H1 (cell line): Measurements from ENCODE around the gene SIPA1L3. TPM values are rescaled to one million over a fixed set of nuclear protein-coding genes. Genes with fewer than 3 reads are reported as not detected.

Experiments
- CTCF ChIA-PET: fragments of 300-600 bp; sonication (Branson Sonifier 250); formaldehyde crosslinking; loops from one replicate; lab custom pipeline; 2021; ENCODE audit not compliant: partially characterized antibody; lab: Charles Lee
- POLR2A ChIA-PET: fragments of 300-600 bp; sonication (Branson Sonifier 250); formaldehyde crosslinking; loops from one replicate; lab custom pipeline; 2021; ENCODE audit warnings: inconsistent platforms; ENCODE audit not compliant: partially characterized antibody; lab: Charles Lee
- DNase-seq, 2 experiments: peaks; one replicate each; pipeline versions ENCODE4 v3.0.0 to v3.0.0-alpha.2; 2010 to 2022; ENCODE audit warnings: low spot score in 2 of 2, low read depth in 1 of 2, mixed read lengths in 1 of 2
- FAIRE-seq: peaks from 2 replicates; lab custom pipeline; 2011; peaks lifted over from hg19 to GRCh38; lab: Jason Lieb, UNC
- H2AFZ ChIP-seq: 2 replicates; pipeline ENCODE4 v1.8.1; 2012; ENCODE audit warnings: low read length, inconsistent platforms
- H2AK5ac ChIP-seq: 2 replicates; pipeline ENCODE4 v1.6.1; 2013; ENCODE audit warnings: low read depth, low read length
- H2BK120ac ChIP-seq: replicated peaks from 2 replicates; pipeline ENCODE3; 2013; ENCODE audit warnings: low read depth, low read length, inconsistent platforms
- H2BK12ac ChIP-seq: 2 replicates; pipeline ENCODE4 v1.6.1; 2013; ENCODE audit warnings: low read depth, low read length
- H2BK15ac ChIP-seq: 2 replicates; pipeline ENCODE4 v1.6.1; 2013; ENCODE audit warnings: low read length
- H2BK20ac ChIP-seq: 2 replicates; pipeline ENCODE4 v1.6.1; 2013; ENCODE audit warnings: low read length
- H2BK5ac ChIP-seq: 2 replicates; pipeline ENCODE4 v1.6.1; 2013; ENCODE audit warnings: low read depth, low read length
- H3K14ac ChIP-seq: 2 replicates; pipeline ENCODE4 v1.6.1; 2013; ENCODE audit warnings: inconsistent platforms; ENCODE audit not compliant: insufficient read length
- H3K18ac ChIP-seq: 2 replicates; pipeline ENCODE4 v1.6.1; 2013; ENCODE audit warnings: low read length; ENCODE audit errors: extremely low read depth
- H3K23ac ChIP-seq: 2 replicates; pipeline ENCODE4 v1.6.1; 2013; ENCODE audit warnings: inconsistent platforms; ENCODE audit not compliant: insufficient read length
- H3K23me2 ChIP-seq: 2 replicates; pipeline ENCODE4 v1.6.1; 2013; ENCODE audit warnings: low read depth, low read length
- H3K27ac ChIP-seq: 2 replicates; pipeline ENCODE4 v1.6.1; 2011; ENCODE audit warnings: low read depth, low read length, inconsistent platforms
- H3K27me3 ChIP-seq, 4 experiments: replicated peaks in 1 of 4; 1 replicate in 1 of 4; 2 replicates in 3 of 4; pipeline versions ENCODE4 v1.6.1 to v1.8.1; 2011 to 2013; ENCODE audit warnings: low read length in 3 of 4, mild to moderate bottlenecking in 3 of 4, inconsistent platforms in 2 of 4, mixed read lengths in 2 of 4, moderate library complexity in 1 of 4; ENCODE audit not compliant: control insufficient read depth in 3 of 4, insufficient read depth in 3 of 4; ENCODE audit errors: extremely low read depth in 1 of 4
- H3K36me3 ChIP-seq, 4 experiments: 2 replicates each; pipeline versions ENCODE4 v1.6.1 to v1.8.1; 2011 to 2013; ENCODE audit warnings: mild to moderate bottlenecking in 4 of 4, low read length in 3 of 4, moderate library complexity in 2 of 4, control low read depth in 1 of 4, inconsistent platforms in 1 of 4; ENCODE audit not compliant: insufficient read depth in 4 of 4, control insufficient read depth in 2 of 4
- H3K4ac ChIP-seq: replicated peaks from 2 replicates; pipeline ENCODE3; 2013; ENCODE audit warnings: low read length, low read depth, mixed read lengths, inconsistent platforms; ENCODE audit not compliant: insufficient read length
- H3K4me1 ChIP-seq, 4 experiments: replicated peaks in 1 of 4; 1 replicate in 1 of 4; 2 replicates in 3 of 4; pipeline versions ENCODE4 v1.6.1 to v1.8.1; 2011 to 2013; ENCODE audit warnings: low read length in 3 of 4, inconsistent platforms in 2 of 4, mixed read lengths in 1 of 4; ENCODE audit not compliant: insufficient read depth in 4 of 4, control insufficient read depth in 3 of 4
- H3K4me2 ChIP-seq, 2 experiments: 2 replicates each; pipeline versions ENCODE4 v1.6.1 to v1.8.1; 2011 to 2013; ENCODE audit warnings: low read depth in 2 of 2, low read length in 2 of 2, control low read depth in 1 of 2, inconsistent platforms in 1 of 2, mild to moderate bottlenecking in 1 of 2; ENCODE audit not compliant: insufficient read depth in 1 of 2
- H3K4me3 ChIP-seq, 4 experiments: fragments of 200-600, 300-600 bp in 1 of 4; sonication (generic), shearing (Covaris generic), sonication (Bioruptor Twin) in 1 of 4; 2 replicates each; pipeline versions ENCODE4 v1.5.1 to v1.8.1; 2011 to 2016; ENCODE audit warnings: low read length in 4 of 4, low read depth in 3 of 4, control low read depth in 2 of 4, inconsistent platforms in 2 of 4, mild to moderate bottlenecking in 2 of 4, mixed read lengths in 1 of 4, moderate library complexity in 1 of 4; ENCODE audit not compliant: insufficient read depth in 2 of 4; ENCODE audit errors: extremely low read depth in 1 of 4
- H3K56ac ChIP-seq: replicated peaks from 2 replicates; pipeline ENCODE3; 2013; ENCODE audit warnings: low read depth, mild to moderate bottlenecking, mixed read lengths, low read length, inconsistent platforms; ENCODE audit not compliant: insufficient read length
- H3K79me1 ChIP-seq: 2 replicates; pipeline ENCODE4 v1.6.1; 2013; ENCODE audit warnings: low read depth, low read length, control low read depth
- H3K79me2 ChIP-seq, 2 experiments: 2 replicates each; pipeline versions ENCODE4 v1.6.1 to v1.8.1; 2012 to 2013; ENCODE audit warnings: low read length in 2 of 2, mild to moderate bottlenecking in 2 of 2, inconsistent platforms in 1 of 2; ENCODE audit not compliant: insufficient read depth in 2 of 2, control insufficient read depth in 1 of 2
- H3K9ac ChIP-seq, 4 experiments: replicated peaks in 1 of 4; 1 replicate in 1 of 4; 2 replicates in 3 of 4; pipeline versions ENCODE4 v1.6.1 to v1.8.1; 2011 to 2013; ENCODE audit warnings: low read depth in 3 of 4, low read length in 3 of 4, control low read depth in 2 of 4, mild to moderate bottlenecking in 2 of 4, moderate library complexity in 2 of 4, inconsistent platforms in 1 of 4; ENCODE audit errors: extremely low read depth in 1 of 4
- H3K9me3 ChIP-seq, 2 experiments: 2 replicates each; pipeline versions ENCODE4 v1.6.1 to v1.8.1; 2012 to 2013; ENCODE audit warnings: mild to moderate bottlenecking in 2 of 2, moderate library complexity in 2 of 2, control low read depth in 1 of 2, inconsistent platforms in 1 of 2, low read depth in 1 of 2, low read length in 1 of 2, mixed read lengths in 1 of 2; ENCODE audit not compliant: insufficient read depth in 2 of 2
- H4K20me1 ChIP-seq, 2 experiments: replicated peaks in 1 of 2; 2 replicates each; pipeline versions ENCODE3 to v1.8.1; 2011 to 2013; ENCODE audit warnings: inconsistent platforms in 2 of 2, low read length in 2 of 2, mild to moderate bottlenecking in 1 of 2; ENCODE audit not compliant: insufficient read depth in 2 of 2, control insufficient read depth in 1 of 2
- H4K5ac ChIP-seq: 2 replicates; pipeline ENCODE4 v1.6.1; 2013; ENCODE audit warnings: low read length, low read depth, mixed read lengths, inconsistent platforms; ENCODE audit not compliant: insufficient read length
- H4K8ac ChIP-seq: 2 replicates; pipeline ENCODE4 v1.8.0; 2013; ENCODE audit warnings: mild to moderate bottlenecking, moderate library complexity, low read length, inconsistent platforms; ENCODE audit not compliant: insufficient read depth; ENCODE audit errors: extremely low read depth
- H4K91ac ChIP-seq: replicated peaks from 2 replicates; pipeline ENCODE3; 2013; ENCODE audit warnings: low read length, mixed read lengths, inconsistent platforms; ENCODE audit not compliant: insufficient read length
- ASH2L ChIP-seq: fragments of 200-600, 300-600 bp; sonication (generic); IDR thresholded peaks from one replicate; pipeline ENCODE4 v1.7.1; 2017; ENCODE audit warnings: low read length
- BCL11A ChIP-seq, 2 experiments: IDR thresholded peaks; one replicate each; pipeline ENCODE4 v1.6.1; 2011; ENCODE audit warnings: low read depth in 2 of 2, low read length in 2 of 2, mild to moderate bottlenecking in 2 of 2
- CBX5 ChIP-seq: fragments of 300-800, 300-1000 bp; sonication (generic); IDR thresholded peaks from 2 replicates; pipeline ENCODE4 v1.7.1; 2016; ENCODE audit warnings: antibody characterized with exemption, low read length, low read depth
- CREB1 ChIP-seq: IDR thresholded peaks from 2 replicates; pipeline ENCODE4 v1.6.1; 2012; ENCODE audit warnings: inconsistent platforms
- FOSL1 ChIP-seq: IDR thresholded peaks from 2 replicates; pipeline ENCODE4 v1.6.1; 2011; ENCODE audit warnings: mild to moderate bottlenecking, low read depth, low read length, moderate library complexity; ENCODE audit not compliant: insufficient read depth
- KDM1A ChIP-seq: fragments of 200-600, 300-600 bp; sonication (generic); IDR thresholded peaks from 2 replicates; pipeline ENCODE4 v1.7.1; 2016; ENCODE audit warnings: mild to moderate bottlenecking, low read length, borderline replicate concordance
- POU5F1 ChIP-seq: IDR thresholded peaks from 2 replicates; pipeline ENCODE4 v1.6.1; 2011; ENCODE audit warnings: low read depth, mild to moderate bottlenecking, low read length, moderate library complexity
- SAP30 ChIP-seq: fragments of 300-600 bp; sonication (generic); IDR thresholded peaks from 2 replicates; pipeline ENCODE4 v1.7.1; 2012; ENCODE audit warnings: low read length, moderate library complexity, mild to moderate bottlenecking, inconsistent platforms; ENCODE audit not compliant: insufficient read depth, insufficient replicate concordance
- WGBS, 2 experiments: shearing (Covaris generic) in 1 of 2; methylation state at CpG; one replicate each; pipeline versions ENCODE4 v1.1.6 to v1.1.7; 2013 to 2015; ENCODE audit warnings: low lambda C conversion rate in 2 of 2, mixed read lengths in 2 of 2, inconsistent platforms in 1 of 2, low coverage in 1 of 2, missing lambda C conversion rate in 1 of 2; ENCODE audit not compliant: insufficient replicate concordance in 2 of 2, insufficient coverage in 1 of 2, insufficient read length in 1 of 2; ENCODE audit errors: extremely low coverage in 1 of 2, missing lambda C conversion rate in 1 of 2; 5-methylcytosine and 5-hydroxymethylcytosine counted together
- polyA plus RNA-seq, 7 experiments: library from polyadenylated mRNA; depleted of rRNA in 3 of 7; stranded (reverse) in 5 of 7; unstranded in 2 of 7; fragments of >200 nt in 5 of 7; fragments of 200-250 nt in 2 of 7; gene quantifications; 1 replicate in 5 of 7; 2 replicates in 1 of 7; 4 replicates in 1 of 7; pipeline versions ENCODE4 v1.2.1 to v1.2.3, GENCODE V29; 2011 to 2013; ENCODE audit warnings: missing spikeins in 2 of 7, mixed read lengths in 2 of 7
- total RNA-seq: library from RNA; stranded (reverse); fragmentation: NEBNext Ultra II Directional; extraction: Animal tissue kit (Norgen Biotek cat#: 25700); gene quantifications from 2 replicates; pipeline ENCODE4 v1.2.1, GENCODE V29; 2021
- TF ChIP-seq, protein P1 (sequence below): IDR thresholded peaks from 2 replicates; pipeline ENCODE4 v1.6.1; 2011; ENCODE audit warnings: low read depth, mild to moderate bottlenecking, low read length; ENCODE audit not compliant: insufficient read depth
- TF ChIP-seq, protein P2 (sequence below): IDR thresholded peaks from 2 replicates; pipeline ENCODE4 v1.6.1; 2012; ENCODE audit warnings: inconsistent platforms

SIPA1L3 gene
- total and polyA plus RNA-seq, 2 of the 8 experiments (the other 6 are each of a cell fraction or from before 2014, with no cell fraction given), result 15.0 to 54.9 TPM

DNA sequence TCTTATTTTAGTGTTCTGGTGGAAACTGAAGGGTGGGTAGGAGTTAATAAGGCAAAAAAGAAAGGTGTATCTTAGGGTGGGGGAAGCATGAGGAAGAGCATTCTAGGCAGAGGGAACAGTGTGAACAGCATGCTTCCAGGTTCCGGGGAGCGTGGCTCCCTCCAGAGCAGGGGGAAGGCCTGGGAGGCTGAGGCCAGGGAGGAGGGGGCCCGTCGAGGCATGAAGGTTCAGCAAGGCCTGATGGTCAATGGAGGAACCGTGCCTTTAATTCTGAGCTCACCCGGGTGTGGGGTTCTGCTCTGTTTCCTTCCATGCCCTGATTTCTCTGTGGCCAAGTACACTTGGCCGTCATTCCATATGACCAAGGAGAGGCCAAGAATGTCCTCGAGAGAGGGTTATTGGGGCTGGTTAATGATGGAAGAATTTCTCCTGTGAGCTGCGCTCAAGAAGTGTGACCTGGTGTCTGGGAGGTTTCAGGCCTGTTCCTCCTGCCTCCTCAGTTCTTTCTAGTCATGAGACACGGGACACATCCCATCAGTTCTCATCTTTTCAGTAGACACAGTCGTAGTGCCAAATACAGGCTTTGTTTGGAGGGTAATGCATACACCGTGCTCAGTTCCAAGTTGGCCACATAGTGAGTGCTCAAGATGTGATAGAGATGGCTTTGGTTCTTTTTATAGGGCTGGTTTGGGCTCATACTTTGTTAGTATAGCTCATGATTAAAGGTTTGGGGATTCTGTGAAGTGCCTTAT lies 73.6 kb downstream of the SIPA1L3 start:
- Histone ChIP-seq H3K27ac (no peak overlapping the region), H2BK15ac (no peak overlapping the region), H2BK20ac (no peak overlapping the region), H3K79me2 (peaks cover 0 to 51% of the 10 kb centered on the region in 2 experiments; a peak in 2 of 4 replicates), H3K9ac (no peak overlapping the region), H2BK5ac (0 out of 2 replicates have a peak overlapping the region, but pooled peaks have one; percentile 67), H2BK12ac (0 out of 2 replicates have a peak overlapping the region, but pooled peaks have one; percentile 17), H3K4me2 (no peak overlapping the region), H2BK120ac (no peak overlapping the region), H4K8ac (no peak overlapping the region), H2AK5ac (0 out of 2 replicates have a peak overlapping the region, but pooled peaks have one; percentile 24), H3K4me3 (no peak overlapping the region), H3K36me3 (no peaks in the 10 kb centered on the region; a peak in 1 of 8 replicates), H3K23me2 (no peaks in the 10 kb centered on the region), H3K14ac (no peak overlapping the region), H3K79me1 (peaks cover 10% of the 10 kb centered on the region; the same call in 1 of the 2 replicates), H2AFZ (no peak overlapping the region), H4K20me1 (peaks cover 2 to 3% of the 10 kb centered on the region in 2 experiments), H3K23ac (no peak overlapping the region), H3K18ac (no peak overlapping the region; the same call in none of the 2 replicates), H4K5ac (no peak overlapping the region), H3K4ac (no peak overlapping the region), H3K27me3 (no peaks in the 10 kb centered on the region), H3K56ac (no peak overlapping the region), H3K4me1 (peaks cover 0 to 7% (median 1%) of the 10 kb centered on the region in 4 experiments; a peak in 2 of 7 replicates), H3K9me3 (no peaks in the 10 kb centered on the region), H4K91ac (no peak overlapping the region)
- WGBS, 2 experiments, result 87% methylated on average over 12 of the region's 12 CpGs; no CpG with 5 or more reads in 1 of the 2 experiments
- ChIA-PET POLR2A (no interaction called here), CTCF (interaction anchor here (0.7 to 1.5 kb wide), 6 partner anchors 8 to 70 kb away, joined by 3 to 4 read pairs (median 3); no protein-coding TSS in a partner anchor)
- no peak for DNase-seq
- FAIRE-seq, result no peak
- TF ChIP-seq KDM1A (no peak), ASH2L (no peak), POU5F1 (no peak), BCL11A (IDR thresholded peaks at IDR 0.05; ENCODE audit: low read depth in 2 of 2, low read length in 2 of 2) (no peak), CBX5 (no peak), SAP30 (no peak), FOSL1 (no peak), CREB1 (no peak)
- TF ChIP-seq, protein P1, sequence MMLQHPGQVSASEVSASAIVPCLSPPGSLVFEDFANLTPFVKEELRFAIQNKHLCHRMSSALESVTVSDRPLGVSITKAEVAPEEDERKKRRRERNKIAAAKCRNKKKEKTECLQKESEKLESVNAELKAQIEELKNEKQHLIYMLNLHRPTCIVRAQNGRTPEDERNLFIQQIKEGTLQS, result no peak
- TF ChIP-seq, protein P2, sequence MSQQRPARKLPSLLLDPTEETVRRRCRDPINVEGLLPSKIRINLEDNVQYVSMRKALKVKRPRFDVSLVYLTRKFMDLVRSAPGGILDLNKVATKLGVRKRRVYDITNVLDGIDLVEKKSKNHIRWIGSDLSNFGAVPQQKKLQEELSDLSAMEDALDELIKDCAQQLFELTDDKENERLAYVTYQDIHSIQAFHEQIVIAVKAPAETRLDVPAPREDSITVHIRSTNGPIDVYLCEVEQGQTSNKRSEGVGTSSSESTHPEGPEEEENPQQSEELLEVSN, result no peak
